KMS-11 (cell line): Measurements from ENCODE around the gene FCSK.

ENCODE experiments used
- H2AFZ ChIP-seq: fragments of 200-600 bp; sonication (generic); 2 replicates; pipeline ENCODE4 v1.6.1; 2016; ENCODE audit warnings: antibody characterized with exemption, mixed run types, low read depth
- H3K27ac ChIP-seq: fragments of 200-600 bp; sonication (generic); 2 replicates; pipeline ENCODE4 v1.6.1; 2016; ENCODE audit warnings: mild to moderate bottlenecking, mixed run types
- H3K27me3 ChIP-seq: fragments of 200-600 bp; sonication (generic); 2 replicates; pipeline ENCODE4 v1.6.1; 2017; ENCODE audit warnings: mild to moderate bottlenecking, low read depth, mixed run types, moderate library complexity; ENCODE audit not compliant: insufficient read depth
- H3K36me3 ChIP-seq: fragments of 200-600 bp; sonication (generic); 2 replicates; pipeline ENCODE4 v1.6.1; 2017; ENCODE audit warnings: mild to moderate bottlenecking, mixed run types; ENCODE audit not compliant: insufficient read depth
- H3K4me1 ChIP-seq: fragments of 200-600 bp; sonication (generic); 2 replicates; pipeline ENCODE4 v1.6.1; 2016; ENCODE audit warnings: mild to moderate bottlenecking, low read depth, mixed run types; ENCODE audit not compliant: poor library complexity, severe bottlenecking
- H3K4me2 ChIP-seq: fragments of 200-600 bp; sonication (generic); 2 replicates; pipeline ENCODE4 v1.7.0; 2016; ENCODE audit warnings: mild to moderate bottlenecking, mixed run types
- H3K4me3 ChIP-seq: fragments of 200-600 bp; sonication (generic); IDR thresholded peaks from 2 replicates; pipeline ENCODE4 v1.6.1; 2017; ENCODE audit warnings: low read depth, low read length, mixed read lengths; ENCODE audit not compliant: insufficient read depth
- H3K79me2 ChIP-seq: fragments of 200-600 bp; sonication (generic); 2 replicates; pipeline ENCODE4 v1.6.1; 2016; ENCODE audit warnings: low read depth, mixed run types; ENCODE audit not compliant: insufficient read depth
- H3K9ac ChIP-seq: fragments of 200-600 bp; sonication (generic); 2 replicates; pipeline ENCODE4 v1.6.1; 2016; ENCODE audit warnings: mild to moderate bottlenecking, mixed run types
- H4K20me1 ChIP-seq: fragments of 200-600 bp; sonication (generic); 2 replicates; pipeline ENCODE4 v1.6.1; 2016; ENCODE audit warnings: mild to moderate bottlenecking, mixed run types; ENCODE audit not compliant: insufficient read depth
- CTCF ChIP-seq: fragments of 200-600 bp; sonication (generic); conservative IDR thresholded peaks from 2 replicates; pipeline ENCODE4 v1.6.1; 2017; ENCODE audit warnings: low read depth, mild to moderate bottlenecking, antibody characterized with exemption, low read length, moderate library complexity, mixed read lengths

The FCSK gene

GRCh38 chr16:70493802-70494201 lies 39.4 kb downstream of the FCSK start:
- Histone ChIP-seq H2AFZ (no peak overlapping the region), H3K4me2 (peak overlapping the region; percentile 24), H4K20me1 (no peaks in the 10 kb centered on the region), H3K9ac (no peak overlapping the region), H3K79me2 (no peaks in the 10 kb centered on the region), H3K27ac (peak overlapping the region; percentile 28; the same call in 1 of the 2 replicates), H3K4me1 (peaks cover 39% of the 10 kb centered on the region), H3K4me3 (no peak overlapping the region), H3K27me3 (no peaks in the 10 kb centered on the region), H3K36me3 (no peaks in the 10 kb centered on the region)
- no peak for TF ChIP-seq CTCF

- peak overlapping the region; percentile 28; the same call in 1 of the 2 replicates for H3K27ac ChIP-seq
- H3K4me1 ChIP-seq = peaks cover 39% of the 10 kb centered on the region
- H3K9ac ChIP-seq = no peak overlapping the region
- H3K4me2 ChIP-seq = peak overlapping the region; percentile 24
- no peaks in the 10 kb centered on the region for H4K20me1 ChIP-seq
- no peak for TF ChIP-seq CTCF
- H3K36me3 ChIP-seq = no peaks in the 10 kb centered on the region
- H2AFZ ChIP-seq = no peak overlapping the region
- H3K79me2 ChIP-seq = no peaks in the 10 kb centered on the region
- no peak overlapping the region for H3K4me3 ChIP-seq
- no peaks in the 10 kb centered on the region for H3K27me3 ChIP-seq
These were observed 39.9 kb downstream of the FCSK start for GRCh38 chr16:70494202-70494770.

DNA sequence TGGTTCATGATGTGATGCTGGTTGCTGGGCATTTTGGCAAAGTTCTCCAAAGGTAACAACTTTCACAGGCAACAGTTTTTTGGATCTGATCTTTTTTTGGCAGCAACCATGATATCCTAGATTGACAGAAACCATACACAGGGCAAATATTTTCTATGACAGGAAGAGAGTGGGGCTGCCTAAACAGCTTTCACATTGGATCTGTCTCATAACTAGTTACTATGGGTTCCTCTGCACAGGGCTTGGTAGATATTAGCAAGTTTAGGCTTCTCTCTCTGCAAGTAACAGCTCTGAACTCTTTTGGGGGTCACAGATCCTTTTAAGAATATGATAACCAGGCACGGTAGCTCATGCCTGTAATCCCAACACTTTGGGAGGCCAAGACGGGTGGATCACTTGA lies 40.4 kb downstream of the FCSK start:
- no peak overlapping the region for H2AFZ ChIP-seq
- no peak overlapping the region for H3K4me3 ChIP-seq
- no peaks in the 10 kb centered on the region for H3K36me3 ChIP-seq
- peak overlapping the region; percentile 24 for H3K4me2 ChIP-seq
- H3K79me2 ChIP-seq = no peaks in the 10 kb centered on the region
- H3K4me1 ChIP-seq = peaks cover 39% of the 10 kb centered on the region
- H3K27me3 ChIP-seq = no peaks in the 10 kb centered on the region
- no peak overlapping the region for H3K9ac ChIP-seq
- no peaks in the 10 kb centered on the region for H4K20me1 ChIP-seq
- H3K27ac ChIP-seq = peak overlapping the region; percentile 28; the same call in 1 of the 2 replicates
- no peak for TF ChIP-seq CTCF

GRCh38 chr16:70495425-70496182 lies 41.2 kb downstream of the FCSK start:
- no peaks in the 10 kb centered on the region for H3K79me2 ChIP-seq
- no peak for TF ChIP-seq CTCF
- H3K4me3 ChIP-seq = no peak overlapping the region
- H3K4me2 ChIP-seq = peak overlapping the region; percentile 24; the same call in 1 of the 2 replicates
- peaks cover 39% of the 10 kb centered on the region for H3K4me1 ChIP-seq
- no peak overlapping the region for H2AFZ ChIP-seq
- no peak overlapping the region for H3K9ac ChIP-seq
- no peak overlapping the region; the same call in 1 of the 2 replicates for H3K27ac ChIP-seq
- H3K36me3 ChIP-seq = no peaks in the 10 kb centered on the region
- H4K20me1 ChIP-seq = no peaks in the 10 kb centered on the region
- H3K27me3 ChIP-seq = no peaks in the 10 kb centered on the region
